ENCODE data around the gene MAP1LC3A.

Gene MAP1LC3A

GRCh38 chr20:34549929-34550305 is 8.6 kb upstream of the MAP1LC3A start:
- no peak for DNase-seq

GRCh38 chr20:34552569-34552968 is 5.9 kb upstream of the MAP1LC3A start:
- DNase-seq, result no peak

- no peak for DNase-seq
Measured at GRCh38 chr20:34553366-34553867, 5.1 kb upstream of the MAP1LC3A start.

- DNase-seq, result no peak
Measured at GRCh38 chr20:34557936-34558319, 590 bp upstream of the MAP1LC3A start.

GRCh38 chr20:34559311-34560140 is 1.0 kb downstream of the MAP1LC3A start:
- no peak for DNase-seq

- DNase-seq, result no peak
Measured at GRCh38 chr20:34560141-34560523, 1.6 kb downstream of the MAP1LC3A start.

GRCh38 chr20:34560614-34561013 is 2.1 kb downstream of the MAP1LC3A start:
- no peak for DNase-seq

GRCh38 chr20:34561661-34562060 is 3.1 kb downstream of the MAP1LC3A start:
- no peak for DNase-seq

- no peak for DNase-seq
Measured at GRCh38 chr20:34562641-34563040, 4.1 kb downstream of the MAP1LC3A start.

GRCh38 chr20:34564833-34565232 is 6.3 kb downstream of the MAP1LC3A start:
- no peak for DNase-seq

GRCh38 chr20:34566978-34567891 is 8.7 kb downstream of the MAP1LC3A start:
- no peak for DNase-seq

- no peak for DNase-seq
Measured at GRCh38 chr20:34567892-34568865, 9.7 kb downstream of the MAP1LC3A start.

- no peak for DNase-seq
Measured at GRCh38 chr20:34569598-34569997, 11.1 kb downstream of the MAP1LC3A start.

GRCh38 chr20:34570859-34571306 is 12.4 kb downstream of the MAP1LC3A start:
- DNase-seq, result no peak

- no peak for DNase-seq
Measured at GRCh38 chr20:34571753-34572152, 13.2 kb downstream of the MAP1LC3A start.

- no peak for DNase-seq
Measured at GRCh38 chr20:34573541-34574300, 15.2 kb downstream of the MAP1LC3A start.

- no peak for DNase-seq
Measured at GRCh38 chr20:34574426-34574825, 15.9 kb downstream of the MAP1LC3A start.

- DNase-seq, result no peak
Measured at GRCh38 chr20:34574861-34575260, 16.3 kb downstream of the MAP1LC3A start.

- DNase-seq, result no peak
Measured at GRCh38 chr20:34575271-34575670, 16.8 kb downstream of the MAP1LC3A start.

- DNase-seq, result no peak
Measured at GRCh38 chr20:34575756-34576155, 17.2 kb downstream of the MAP1LC3A start.

- no peak for DNase-seq
Measured at GRCh38 chr20:34577061-34577460, 18.5 kb downstream of the MAP1LC3A start.

- no peak for DNase-seq
Measured at GRCh38 chr20:34578025-34578424, 19.5 kb downstream of the MAP1LC3A start.
